Hypothalamus (tissue), 51 donors: Measurements from ENCODE around the gene HS6ST2.

ENCODE experiments used
- DNase-seq, 51 donors: peaks; one replicate each; lab custom pipeline; 2025; lab: John Stamatoyannopoulos, UW

The HS6ST2 gene

DNA sequence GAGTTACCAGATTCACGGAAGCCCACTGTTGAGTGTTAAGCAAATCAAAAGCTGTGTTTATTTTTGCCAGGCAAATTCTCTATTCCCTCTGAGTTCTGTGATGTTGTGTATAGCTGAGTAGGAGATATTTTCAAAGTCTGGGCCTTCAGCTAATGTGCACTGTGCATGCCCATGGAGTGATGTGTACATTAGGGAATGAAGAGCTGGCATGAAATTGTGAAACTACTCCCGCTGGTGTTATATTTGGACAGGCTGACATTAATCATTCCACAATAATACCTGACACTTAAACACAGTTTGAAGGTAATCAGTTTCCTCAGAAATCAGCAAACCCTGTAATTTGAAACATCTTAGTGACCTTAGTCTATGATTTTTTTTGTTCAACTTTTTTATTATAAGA lies 381.5 kb downstream of the HS6ST2 start:
- DNase-seq = no peak
